B cell (primary cell): ENCODE measurements around the gene MYCN.

Experiments used
- EZH2 ChIP-seq: IDR thresholded peaks from 2 replicates; pipeline ENCODE4 v1.6.1; 2012; ENCODE audit warnings: borderline replicate concordance, low read depth, mild to moderate bottlenecking, moderate library complexity, low read length; ENCODE audit not compliant: insufficient read depth, poor library complexity, severe bottlenecking
- TF ChIP-seq, protein P1 (sequence below): fragments of 200-600 bp; IDR thresholded peaks from one replicate; pipeline ENCODE4 v1.8.0; 2022; ENCODE audit warnings: antibody characterized with exemption, mild to moderate bottlenecking

DNA sequence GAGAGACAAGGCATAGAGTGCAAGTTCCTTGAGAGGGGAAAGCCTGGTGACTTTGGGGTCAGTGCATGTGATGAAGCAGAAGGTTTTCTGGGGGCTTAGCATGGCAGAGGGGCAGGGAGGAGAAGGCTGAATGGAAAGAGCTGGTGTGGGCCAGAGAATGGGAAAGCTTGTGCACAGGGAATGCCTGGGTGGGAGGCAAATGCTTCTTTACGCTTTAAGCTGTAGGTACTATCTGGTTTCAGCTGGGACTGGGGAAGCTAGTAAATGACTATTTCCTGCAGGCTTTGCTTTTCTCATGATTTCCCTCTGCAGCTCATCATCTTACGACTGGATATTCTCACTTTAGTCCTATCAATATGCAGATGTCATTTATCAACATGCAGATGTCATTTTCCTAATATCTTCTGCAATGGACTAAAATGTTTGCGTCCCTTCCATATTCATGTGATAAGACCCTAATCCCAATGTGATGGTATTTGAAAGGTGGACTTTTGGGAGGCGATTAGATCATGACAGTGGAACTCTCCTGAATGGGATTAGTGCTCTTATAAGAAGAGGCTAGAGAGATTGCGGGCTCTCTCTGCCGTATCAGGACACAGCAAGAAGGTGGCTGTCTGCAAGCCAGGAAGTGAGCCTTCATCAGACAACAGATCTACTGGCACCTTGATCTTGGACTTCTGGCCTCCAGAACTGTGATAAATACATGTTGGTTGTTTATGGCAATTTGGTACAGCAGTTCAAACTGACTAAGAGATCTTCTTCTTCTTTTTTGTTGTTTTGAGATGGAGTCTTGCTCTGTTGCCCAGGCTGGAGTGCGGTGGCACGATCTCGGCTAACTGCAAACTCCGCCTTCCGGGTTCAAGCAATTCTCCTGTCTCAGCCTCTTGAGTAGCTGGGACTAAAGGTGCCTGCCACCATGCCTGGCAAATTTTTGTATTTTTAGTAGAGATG, 50.1 kb downstream of the MYCN start:
- TF ChIP-seq, protein P1, sequence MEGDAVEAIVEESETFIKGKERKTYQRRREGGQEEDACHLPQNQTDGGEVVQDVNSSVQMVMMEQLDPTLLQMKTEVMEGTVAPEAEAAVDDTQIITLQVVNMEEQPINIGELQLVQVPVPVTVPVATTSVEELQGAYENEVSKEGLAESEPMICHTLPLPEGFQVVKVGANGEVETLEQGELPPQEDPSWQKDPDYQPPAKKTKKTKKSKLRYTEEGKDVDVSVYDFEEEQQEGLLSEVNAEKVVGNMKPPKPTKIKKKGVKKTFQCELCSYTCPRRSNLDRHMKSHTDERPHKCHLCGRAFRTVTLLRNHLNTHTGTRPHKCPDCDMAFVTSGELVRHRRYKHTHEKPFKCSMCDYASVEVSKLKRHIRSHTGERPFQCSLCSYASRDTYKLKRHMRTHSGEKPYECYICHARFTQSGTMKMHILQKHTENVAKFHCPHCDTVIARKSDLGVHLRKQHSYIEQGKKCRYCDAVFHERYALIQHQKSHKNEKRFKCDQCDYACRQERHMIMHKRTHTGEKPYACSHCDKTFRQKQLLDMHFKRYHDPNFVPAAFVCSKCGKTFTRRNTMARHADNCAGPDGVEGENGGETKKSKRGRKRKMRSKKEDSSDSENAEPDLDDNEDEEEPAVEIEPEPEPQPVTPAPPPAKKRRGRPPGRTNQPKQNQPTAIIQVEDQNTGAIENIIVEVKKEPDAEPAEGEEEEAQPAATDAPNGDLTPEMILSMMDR, result no peak
- no peak for TF ChIP-seq EZH2
